ENCODE results near the gene NDE1.
"Not testable (repeated sequence)": the region's sequence is repeated elsewhere in the genome, so short reads cannot be mapped to it uniquely, and the experiment has no call there.

NDE1 gene

DNA sequence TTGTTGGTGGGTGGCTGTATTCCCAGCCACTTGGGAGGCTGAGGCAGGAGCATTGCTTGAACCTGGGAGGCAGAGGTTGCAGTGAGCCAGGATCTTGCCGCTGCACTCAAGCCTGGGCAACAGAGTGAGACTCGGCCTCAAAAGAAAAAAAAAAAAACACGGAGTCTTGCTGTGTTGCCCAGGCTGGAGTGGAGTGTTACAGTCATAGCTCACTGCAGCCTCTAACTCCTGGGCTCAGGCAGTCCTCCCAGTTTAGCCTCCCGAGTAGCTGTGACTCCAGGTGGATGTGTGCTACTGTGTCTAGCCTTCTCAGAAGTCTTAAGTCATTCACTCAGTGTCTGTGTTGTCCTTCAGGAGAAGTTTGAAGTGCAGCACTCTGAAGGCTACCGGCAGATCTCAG lies 27.4 kb downstream of the NDE1 start:
- TF ChIP-seq, protein P1, sequence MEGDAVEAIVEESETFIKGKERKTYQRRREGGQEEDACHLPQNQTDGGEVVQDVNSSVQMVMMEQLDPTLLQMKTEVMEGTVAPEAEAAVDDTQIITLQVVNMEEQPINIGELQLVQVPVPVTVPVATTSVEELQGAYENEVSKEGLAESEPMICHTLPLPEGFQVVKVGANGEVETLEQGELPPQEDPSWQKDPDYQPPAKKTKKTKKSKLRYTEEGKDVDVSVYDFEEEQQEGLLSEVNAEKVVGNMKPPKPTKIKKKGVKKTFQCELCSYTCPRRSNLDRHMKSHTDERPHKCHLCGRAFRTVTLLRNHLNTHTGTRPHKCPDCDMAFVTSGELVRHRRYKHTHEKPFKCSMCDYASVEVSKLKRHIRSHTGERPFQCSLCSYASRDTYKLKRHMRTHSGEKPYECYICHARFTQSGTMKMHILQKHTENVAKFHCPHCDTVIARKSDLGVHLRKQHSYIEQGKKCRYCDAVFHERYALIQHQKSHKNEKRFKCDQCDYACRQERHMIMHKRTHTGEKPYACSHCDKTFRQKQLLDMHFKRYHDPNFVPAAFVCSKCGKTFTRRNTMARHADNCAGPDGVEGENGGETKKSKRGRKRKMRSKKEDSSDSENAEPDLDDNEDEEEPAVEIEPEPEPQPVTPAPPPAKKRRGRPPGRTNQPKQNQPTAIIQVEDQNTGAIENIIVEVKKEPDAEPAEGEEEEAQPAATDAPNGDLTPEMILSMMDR (IDR thresholded peaks at IDR 0.05; ENCODE audit: borderline replicate concordance, control extremely low read depth, extremely low read depth, insufficient read depth, missing control alignments): no peak
- in situ Hi-C loops (cut with MboI; ENCODE audit: low sequenced_read_pairs, unreplicated experiment): no loop called here
- no peak for DNase-seq (ENCODE audit: low spot score)

DNA sequence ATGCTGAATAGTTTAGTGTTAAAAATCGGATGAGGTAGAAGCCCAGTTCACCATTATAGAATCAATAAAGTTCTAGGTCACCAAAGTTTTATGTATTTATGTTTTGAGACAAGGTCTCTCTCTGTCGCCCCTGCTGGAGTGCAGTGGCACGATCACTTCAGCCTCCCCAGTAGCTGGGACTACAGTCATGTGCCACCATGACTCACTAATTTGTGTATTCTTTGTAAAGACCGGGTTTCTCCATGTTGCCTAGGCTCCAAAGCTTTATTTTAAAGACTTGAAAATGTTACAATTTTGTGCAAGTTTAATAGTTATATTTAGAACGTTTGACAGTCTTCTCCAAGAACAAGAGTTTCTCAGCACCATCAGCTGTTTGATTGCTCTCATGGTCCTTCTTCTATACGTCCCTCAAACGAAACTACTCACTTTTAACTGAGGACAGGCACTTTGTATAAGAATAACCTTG lies 32.1 kb downstream of the NDE1 start:
- TF ChIP-seq, protein P1 (IDR thresholded peaks at IDR 0.05; ENCODE audit: borderline replicate concordance, control extremely low read depth, extremely low read depth, insufficient read depth, missing control alignments): no peak
- no peak for DNase-seq (ENCODE audit: low spot score)
- in situ Hi-C loops (cut with MboI; ENCODE audit: low sequenced_read_pairs, unreplicated experiment): no loop called here

DNA sequence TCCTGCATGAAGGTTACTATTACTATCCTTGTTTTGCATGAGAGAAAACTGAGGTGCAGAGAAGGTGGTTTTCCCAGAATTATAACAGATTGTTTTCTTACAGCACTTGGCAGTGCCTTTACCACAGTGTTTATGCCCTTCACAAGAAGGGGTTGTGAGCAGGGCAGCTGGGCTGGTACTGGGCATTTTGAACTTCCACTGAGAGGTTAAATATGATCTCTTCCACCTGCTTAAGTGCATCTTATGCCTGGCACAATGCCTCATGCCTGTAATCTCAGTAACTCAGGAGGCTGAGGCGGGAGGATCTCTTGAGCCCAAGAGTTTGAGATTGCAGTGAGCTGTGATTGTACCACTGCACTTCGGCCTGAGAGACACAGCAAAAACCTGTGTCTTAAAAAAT lies 36.2 kb downstream of the NDE1 start:
- in situ Hi-C loops (cut with MboI; ENCODE audit: low sequenced_read_pairs, unreplicated experiment): no loop called here
- TF ChIP-seq, protein P1 (IDR thresholded peaks at IDR 0.05; ENCODE audit: borderline replicate concordance, control extremely low read depth, extremely low read depth, insufficient read depth, missing control alignments): no peak
- no peak for DNase-seq (ENCODE audit: low spot score)

DNA sequence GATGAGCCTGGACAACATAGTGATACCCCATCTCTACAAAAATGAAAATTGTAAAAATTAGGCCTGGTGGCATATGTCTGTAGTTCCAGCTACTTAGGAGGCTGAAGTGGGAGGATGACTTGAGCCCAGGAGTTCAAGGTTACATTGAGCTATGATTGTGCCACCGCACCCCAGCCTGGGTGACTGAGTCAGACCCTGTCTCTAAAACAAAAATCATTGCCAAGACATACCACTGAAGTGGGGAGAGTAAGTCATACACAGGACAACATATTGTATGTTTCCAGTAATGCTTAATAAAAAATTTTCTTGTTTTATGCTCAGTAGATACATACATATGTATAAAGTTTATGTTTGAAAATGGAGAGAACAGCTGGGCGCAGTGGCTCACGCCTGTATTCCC lies 39.2 kb downstream of the NDE1 start:
- TF ChIP-seq, protein P1 (IDR thresholded peaks at IDR 0.05; ENCODE audit: borderline replicate concordance, control extremely low read depth, extremely low read depth, insufficient read depth, missing control alignments): no peak
- DNase-seq (ENCODE audit: low spot score): no peak
- in situ Hi-C loops (cut with MboI; ENCODE audit: low sequenced_read_pairs, unreplicated experiment): no loop called here

DNA sequence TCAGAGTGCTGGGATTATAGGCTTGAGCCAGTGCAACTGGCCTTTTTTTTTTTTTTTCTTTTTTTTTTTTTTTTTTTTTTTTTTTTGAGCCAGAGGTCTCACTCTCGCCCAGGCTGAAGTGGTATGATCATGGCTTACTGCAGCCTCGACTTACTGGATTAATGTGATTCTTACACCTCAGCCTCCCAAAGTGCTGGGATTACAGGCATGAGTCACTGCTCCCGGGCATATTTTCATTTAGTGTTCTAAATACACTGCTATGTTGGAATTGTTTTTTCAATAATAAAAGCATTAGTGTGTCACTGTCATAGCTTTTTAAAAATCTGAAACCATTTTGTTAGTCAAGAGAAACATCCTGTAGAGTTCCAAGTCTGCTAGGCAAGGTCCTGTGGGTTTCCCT lies 40.3 kb downstream of the NDE1 start:
- no peak for DNase-seq (ENCODE audit: low spot score)
- in situ Hi-C loops (cut with MboI; ENCODE audit: low sequenced_read_pairs, unreplicated experiment): no loop called here
- TF ChIP-seq, protein P1 (IDR thresholded peaks at IDR 0.05; ENCODE audit: borderline replicate concordance, control extremely low read depth, extremely low read depth, insufficient read depth, missing control alignments): no peak

DNA sequence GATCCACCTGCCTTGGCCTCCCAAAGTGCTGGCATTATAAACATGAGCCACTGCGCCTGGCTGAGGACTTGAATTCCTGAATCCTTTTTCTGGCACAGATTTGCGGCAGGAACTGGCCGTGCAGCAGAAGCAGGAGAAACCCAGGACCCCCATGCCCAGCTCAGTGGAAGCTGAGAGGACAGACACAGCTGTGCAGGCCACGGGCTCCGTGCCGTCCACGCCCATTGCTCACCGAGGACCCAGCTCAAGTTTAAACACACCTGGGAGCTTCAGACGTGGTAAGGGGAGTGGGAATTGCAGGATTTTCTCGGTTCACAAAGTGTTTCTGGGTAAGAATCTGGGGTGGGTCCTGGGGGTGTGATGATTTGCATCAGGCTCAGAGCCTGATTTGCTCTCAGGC lies 41.0 kb downstream of the NDE1 start:
- TF ChIP-seq, protein P1 (IDR thresholded peaks at IDR 0.05; ENCODE audit: borderline replicate concordance, control extremely low read depth, extremely low read depth, insufficient read depth, missing control alignments): no peak
- no peak for DNase-seq (ENCODE audit: low spot score)
- in situ Hi-C loops (cut with MboI; ENCODE audit: low sequenced_read_pairs, unreplicated experiment): no loop called here

DNA sequence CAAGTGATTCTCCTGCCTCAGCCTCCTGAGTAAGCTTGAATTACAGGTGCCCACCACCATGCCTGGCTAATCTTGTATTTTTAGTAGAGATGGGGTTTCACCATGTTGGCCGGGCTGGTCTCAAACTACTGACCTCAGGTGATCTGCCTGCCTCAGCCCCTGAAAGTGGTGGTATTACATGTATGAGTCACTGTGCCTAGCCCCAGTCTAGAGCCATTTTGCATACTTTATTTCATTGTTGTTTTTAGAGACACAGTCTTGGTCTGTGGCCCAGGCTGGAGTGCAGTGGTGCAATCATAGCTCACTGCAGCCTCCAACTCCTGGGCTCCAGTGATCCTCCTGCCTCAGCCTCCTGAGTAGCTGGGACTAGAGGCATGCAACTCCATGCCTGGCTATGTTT lies 42.5 kb downstream of the NDE1 start:
- DNase-seq (ENCODE audit: low spot score); in situ Hi-C loops (cut with MboI; ENCODE audit: low sequenced_read_pairs, unreplicated experiment): not testable (repeated sequence)

Measured in GM13976 (cell line).